Measurements from ENCODE around the gene MCF2L. TPM values are rescaled to one million over a fixed set of nuclear protein-coding genes. Genes with fewer than 3 reads are reported as not detected.
A peak's percentile ranks its signal among the peaks of the same experiment; 100 is the strongest.

The MCF2L gene
- total RNA-seq, 2 donors from 2014 or later = 47.6 to 64.7 TPM

- H3K27ac ChIP-seq = no peak overlapping the region
- H3K4me1 ChIP-seq (replicated peaks) = peaks cover 10% of the 10 kb centered on the region
- H3K27me3 ChIP-seq (replicated peaks; ENCODE audit: insufficient read depth) = no peaks in the 10 kb centered on the region
- intact Hi-C loops (cut with DNase I) = no loop called here
- H3K9me3 ChIP-seq = no peaks in the 10 kb centered on the region
- H3K4me3 ChIP-seq = no peak overlapping the region
- TF ChIP-seq POLR2AphosphoS5 (IDR thresholded peaks at IDR 0.05) = no peak
- no peak for TF ChIP-seq POLR2A (IDR thresholded peaks at IDR 0.05)
- TF ChIP-seq, protein P1, sequence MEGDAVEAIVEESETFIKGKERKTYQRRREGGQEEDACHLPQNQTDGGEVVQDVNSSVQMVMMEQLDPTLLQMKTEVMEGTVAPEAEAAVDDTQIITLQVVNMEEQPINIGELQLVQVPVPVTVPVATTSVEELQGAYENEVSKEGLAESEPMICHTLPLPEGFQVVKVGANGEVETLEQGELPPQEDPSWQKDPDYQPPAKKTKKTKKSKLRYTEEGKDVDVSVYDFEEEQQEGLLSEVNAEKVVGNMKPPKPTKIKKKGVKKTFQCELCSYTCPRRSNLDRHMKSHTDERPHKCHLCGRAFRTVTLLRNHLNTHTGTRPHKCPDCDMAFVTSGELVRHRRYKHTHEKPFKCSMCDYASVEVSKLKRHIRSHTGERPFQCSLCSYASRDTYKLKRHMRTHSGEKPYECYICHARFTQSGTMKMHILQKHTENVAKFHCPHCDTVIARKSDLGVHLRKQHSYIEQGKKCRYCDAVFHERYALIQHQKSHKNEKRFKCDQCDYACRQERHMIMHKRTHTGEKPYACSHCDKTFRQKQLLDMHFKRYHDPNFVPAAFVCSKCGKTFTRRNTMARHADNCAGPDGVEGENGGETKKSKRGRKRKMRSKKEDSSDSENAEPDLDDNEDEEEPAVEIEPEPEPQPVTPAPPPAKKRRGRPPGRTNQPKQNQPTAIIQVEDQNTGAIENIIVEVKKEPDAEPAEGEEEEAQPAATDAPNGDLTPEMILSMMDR (IDR thresholded peaks at IDR 0.05) = no peak
- no peaks in the 10 kb centered on the region for H3K36me3 ChIP-seq
- DNase-seq (ENCODE audit: low spot score) = no peak
- WGBS = 90% methylated on average over 32 of the region's 33 CpGs
Observed at GRCh38 chr13:113018676-113019465, 49.9 kb downstream of the MCF2L start.

- Histone ChIP-seq H3K4me3 (no peak overlapping the region), H3K36me3 (no peaks in the 10 kb centered on the region), H3K27me3 (replicated peaks; ENCODE audit: insufficient read depth) (no peaks in the 10 kb centered on the region), H3K9me3 (no peaks in the 10 kb centered on the region), H3K4me1 (replicated peaks) (no peaks in the 10 kb centered on the region), H3K27ac (no peak overlapping the region)
- TF ChIP-seq POLR2AphosphoS5 (IDR thresholded peaks at IDR 0.05) = no peak
- TF ChIP-seq POLR2A (IDR thresholded peaks at IDR 0.05) = no peak
- TF ChIP-seq, protein P1 (IDR thresholded peaks at IDR 0.05) = no peak
- intact Hi-C loops (cut with DNase I) = no loop called here
- WGBS = 89% methylated on average over 17 of the region's 17 CpGs
- DNase-seq (ENCODE audit: low spot score) = no peak
Observed at GRCh38 chr13:113020323-113021080, 51.5 kb downstream of the MCF2L start.

DNA sequence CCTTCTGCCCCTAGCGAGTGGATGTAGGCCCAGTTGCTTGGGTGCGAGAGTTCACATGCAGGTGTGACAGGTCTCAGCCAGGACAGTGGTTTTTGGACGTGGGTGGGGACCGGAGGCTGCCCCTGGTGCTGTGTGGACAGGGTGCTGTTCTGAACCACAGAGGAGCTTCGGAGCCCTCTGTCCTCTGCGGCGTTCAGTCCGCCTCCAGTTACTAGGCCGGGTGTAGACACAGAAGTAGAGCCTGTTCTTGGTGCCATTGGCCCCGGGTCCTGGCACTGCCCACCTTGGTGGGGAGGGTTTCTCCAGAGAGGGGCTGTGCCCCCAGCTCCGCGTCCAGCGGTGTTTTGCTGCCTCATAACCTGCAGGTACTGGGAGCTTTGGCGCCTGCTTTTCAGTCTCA is 52.4 kb downstream of the MCF2L start:
- intact Hi-C loops (cut with DNase I) = no loop called here
- 81% methylated on average over 14 of the region's 14 CpGs for WGBS
- Histone ChIP-seq H3K9me3 (no peaks in the 10 kb centered on the region), H3K4me3 (no peak overlapping the region), H3K27me3 (replicated peaks; ENCODE audit: insufficient read depth) (no peaks in the 10 kb centered on the region), H3K27ac (no peak overlapping the region), H3K36me3 (no peaks in the 10 kb centered on the region), H3K4me1 (replicated peaks) (no peaks in the 10 kb centered on the region)
- no peak for DNase-seq (ENCODE audit: low spot score)
- TF ChIP-seq POLR2A (IDR thresholded peaks at IDR 0.05) = no peak
- TF ChIP-seq, protein P1 (IDR thresholded peaks at IDR 0.05) = no peak
- TF ChIP-seq POLR2AphosphoS5 (IDR thresholded peaks at IDR 0.05) = no peak

DNA sequence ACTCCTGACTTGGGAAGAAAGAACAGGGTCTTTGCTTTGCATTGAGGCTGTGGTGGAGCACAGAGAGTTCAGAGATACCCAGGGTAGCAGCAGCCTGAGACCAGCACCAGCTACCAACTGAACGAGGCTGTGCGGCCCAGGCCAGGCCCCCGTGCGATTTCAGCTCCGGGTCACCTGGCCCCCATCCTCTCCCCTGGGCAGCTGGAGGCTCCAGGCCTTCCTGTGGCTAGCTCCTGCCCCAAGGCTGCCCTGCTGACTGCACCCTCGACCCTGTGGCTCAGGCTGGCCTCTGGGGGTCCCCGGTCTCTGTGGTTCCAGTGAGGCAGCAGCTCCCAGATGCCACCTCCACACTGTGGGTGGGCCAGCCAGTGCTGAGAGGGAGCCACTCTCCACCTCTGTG is 52.8 kb downstream of the MCF2L start:
- no peak overlapping the region for H3K4me3 ChIP-seq
- TF ChIP-seq POLR2AphosphoS5 (IDR thresholded peaks at IDR 0.05) (no peak), POLR2A (IDR thresholded peaks at IDR 0.05) (no peak)
- TF ChIP-seq, protein P1 (IDR thresholded peaks at IDR 0.05) = no peak
- DNase-seq (ENCODE audit: low spot score) = no peak
- intact Hi-C loops (cut with DNase I) = no loop called here
- 69% methylated on average over 5 of the region's 7 CpGs for WGBS
- H3K36me3 ChIP-seq = no peaks in the 10 kb centered on the region
- peak overlapping the region; percentile 16 to 58 for H3K27ac ChIP-seq
- H3K9me3 ChIP-seq = no peaks in the 10 kb centered on the region
- no peaks in the 10 kb centered on the region for H3K27me3 ChIP-seq (replicated peaks; ENCODE audit: insufficient read depth)
- no peaks in the 10 kb centered on the region for H3K4me1 ChIP-seq (replicated peaks)
